ENCODE results near the gene C1orf21.

C1orf21 gene

DNA sequence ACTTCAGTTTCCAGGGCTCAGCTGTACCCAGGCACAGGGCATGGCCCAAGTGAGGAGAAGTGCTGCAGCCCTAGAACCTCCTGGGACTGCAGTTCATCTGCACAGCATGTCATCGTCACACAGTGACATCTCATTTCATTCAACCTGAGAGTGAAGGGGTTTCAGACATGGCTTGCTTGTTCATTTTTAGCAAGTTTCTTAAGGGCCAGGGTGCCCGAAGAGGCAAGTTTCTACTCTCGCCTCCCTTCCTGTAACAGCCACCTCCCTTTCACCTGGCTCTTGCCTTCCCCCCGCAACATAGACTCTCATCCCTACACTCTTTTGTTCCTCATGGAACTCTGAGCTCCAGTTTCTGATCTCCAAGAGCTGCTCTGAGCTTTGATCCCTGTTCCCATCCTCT, 108.1 kb downstream of the C1orf21 start:
- no peaks in the 10 kb centered on the region for H3K9me2 ChIP-seq (ENCODE audit: low read depth, low read length)
- H4K20me1 ChIP-seq (ENCODE audit: insufficient read depth, low read length), result no peaks in the 10 kb centered on the region
- no peaks in the 10 kb centered on the region for H3F3A ChIP-seq (ENCODE audit: insufficient read depth, low read length)
- H3K9me3 ChIP-seq (ENCODE audit: low read length), result no peaks in the 10 kb centered on the region
- no peaks in the 10 kb centered on the region for H3K4me1 ChIP-seq (ENCODE audit: insufficient read depth, low read length, severe bottlenecking)
- H3K36me3 ChIP-seq (ENCODE audit: insufficient read depth, low read length), result no peaks in the 10 kb centered on the region
- H3K27ac ChIP-seq (ENCODE audit: low read depth, low read length, poor library complexity, severe bottlenecking), result no peak overlapping the region
- H3K4me3 ChIP-seq (ENCODE audit: low read depth, low read length, poor library complexity, severe bottlenecking), result no peak overlapping the region
- H3K27me3 ChIP-seq (ENCODE audit: insufficient read depth, low read length), result no peaks in the 10 kb centered on the region
- no peak overlapping the region for H3K4me2 ChIP-seq (ENCODE audit: low read length)
- no peak overlapping the region for H2AFZ ChIP-seq (ENCODE audit: low read length)
- TF ChIP-seq EZH2 (IDR thresholded peaks at IDR 0.05; ENCODE audit: borderline replicate concordance, low read length), result no peak
- H3K9ac ChIP-seq (ENCODE audit: low read length), result no peak overlapping the region
- H3K79me2 ChIP-seq (ENCODE audit: insufficient read depth, low read length), result no peaks in the 10 kb centered on the region

DNA sequence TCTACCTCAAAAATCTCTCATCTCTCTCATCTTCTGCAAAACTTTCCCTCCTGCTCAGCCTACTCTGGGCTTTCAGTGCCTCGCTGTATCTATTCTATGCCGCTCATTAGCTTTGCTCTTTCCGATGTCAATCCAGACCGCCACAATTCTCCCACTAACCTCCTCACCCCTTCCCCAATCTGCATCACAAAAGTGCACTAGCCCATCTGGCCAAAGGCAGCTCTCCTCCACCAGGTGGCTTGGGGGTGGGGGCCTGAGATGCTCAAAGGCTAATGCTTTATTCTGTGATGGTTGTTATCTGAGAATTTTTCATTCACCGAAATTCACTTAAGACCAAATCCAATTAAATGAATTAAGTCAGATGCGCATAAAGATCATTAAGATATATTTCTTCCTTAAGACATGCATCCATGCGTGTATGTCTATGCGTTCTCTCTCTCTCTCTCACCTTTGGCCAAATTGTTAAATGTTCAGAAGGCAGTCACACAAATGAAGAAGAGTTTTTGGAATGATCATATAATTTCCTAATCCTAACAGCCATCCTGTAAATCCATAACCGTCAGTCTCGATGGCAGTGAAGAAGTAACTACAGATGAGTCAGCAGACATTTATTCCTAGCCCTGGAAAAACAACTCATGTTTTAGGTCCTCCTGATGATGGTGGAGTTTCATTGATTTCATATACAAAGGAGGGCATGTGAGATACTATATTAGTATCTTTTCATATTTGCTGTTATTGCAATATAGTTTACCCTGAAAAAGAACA, 111.3 kb downstream of the C1orf21 start:
- Histone ChIP-seq H3K9ac (ENCODE audit: low read length) (no peak overlapping the region), H3K27me3 (ENCODE audit: insufficient read depth, low read length) (no peaks in the 10 kb centered on the region), H3K79me2 (ENCODE audit: insufficient read depth, low read length) (no peaks in the 10 kb centered on the region), H3K36me3 (ENCODE audit: insufficient read depth, low read length) (no peaks in the 10 kb centered on the region), H3K9me3 (ENCODE audit: low read length) (no peaks in the 10 kb centered on the region), H3K27ac (ENCODE audit: low read depth, low read length, poor library complexity, severe bottlenecking) (no peak overlapping the region), H3K4me3 (ENCODE audit: low read depth, low read length, poor library complexity, severe bottlenecking) (no peak overlapping the region), H3K4me2 (ENCODE audit: low read length) (no peak overlapping the region), H2AFZ (ENCODE audit: low read length) (no peak overlapping the region), H3K9me2 (ENCODE audit: low read depth, low read length) (no peaks in the 10 kb centered on the region), H3K4me1 (ENCODE audit: insufficient read depth, low read length, severe bottlenecking) (no peaks in the 10 kb centered on the region), H3F3A (ENCODE audit: insufficient read depth, low read length) (no peaks in the 10 kb centered on the region), H4K20me1 (ENCODE audit: insufficient read depth, low read length) (no peaks in the 10 kb centered on the region)
- TF ChIP-seq, protein P1, sequence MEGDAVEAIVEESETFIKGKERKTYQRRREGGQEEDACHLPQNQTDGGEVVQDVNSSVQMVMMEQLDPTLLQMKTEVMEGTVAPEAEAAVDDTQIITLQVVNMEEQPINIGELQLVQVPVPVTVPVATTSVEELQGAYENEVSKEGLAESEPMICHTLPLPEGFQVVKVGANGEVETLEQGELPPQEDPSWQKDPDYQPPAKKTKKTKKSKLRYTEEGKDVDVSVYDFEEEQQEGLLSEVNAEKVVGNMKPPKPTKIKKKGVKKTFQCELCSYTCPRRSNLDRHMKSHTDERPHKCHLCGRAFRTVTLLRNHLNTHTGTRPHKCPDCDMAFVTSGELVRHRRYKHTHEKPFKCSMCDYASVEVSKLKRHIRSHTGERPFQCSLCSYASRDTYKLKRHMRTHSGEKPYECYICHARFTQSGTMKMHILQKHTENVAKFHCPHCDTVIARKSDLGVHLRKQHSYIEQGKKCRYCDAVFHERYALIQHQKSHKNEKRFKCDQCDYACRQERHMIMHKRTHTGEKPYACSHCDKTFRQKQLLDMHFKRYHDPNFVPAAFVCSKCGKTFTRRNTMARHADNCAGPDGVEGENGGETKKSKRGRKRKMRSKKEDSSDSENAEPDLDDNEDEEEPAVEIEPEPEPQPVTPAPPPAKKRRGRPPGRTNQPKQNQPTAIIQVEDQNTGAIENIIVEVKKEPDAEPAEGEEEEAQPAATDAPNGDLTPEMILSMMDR (IDR thresholded peaks at IDR 0.05; ENCODE audit: low read length), result no peak
- TF ChIP-seq EZH2 (IDR thresholded peaks at IDR 0.05; ENCODE audit: borderline replicate concordance, low read length), result no peak

DNA sequence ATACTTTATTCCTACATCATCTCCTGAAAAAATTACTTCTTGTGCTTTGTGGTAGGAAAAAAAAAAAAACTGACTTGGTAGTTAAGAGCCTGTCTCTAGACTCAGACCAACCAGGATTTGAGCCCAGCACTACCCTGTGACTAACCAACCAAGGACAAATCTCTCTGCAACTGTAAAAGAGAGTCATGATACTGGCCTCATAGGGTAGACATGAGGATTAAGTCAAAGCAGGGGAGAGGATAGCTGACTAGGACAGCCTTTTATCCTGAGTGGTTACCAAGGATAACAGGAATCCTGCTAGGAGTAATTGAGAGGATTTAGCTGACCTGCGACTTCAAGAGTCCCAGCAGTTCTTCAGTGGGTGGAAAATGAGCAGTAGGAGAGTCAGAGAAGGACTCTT, 112.8 kb downstream of the C1orf21 start:
- no peaks in the 10 kb centered on the region for H3K27me3 ChIP-seq (ENCODE audit: insufficient read depth, low read length)
- H3F3A ChIP-seq (ENCODE audit: insufficient read depth, low read length), result no peaks in the 10 kb centered on the region
- no peaks in the 10 kb centered on the region for H4K20me1 ChIP-seq (ENCODE audit: insufficient read depth, low read length)
- no peaks in the 10 kb centered on the region for H3K4me1 ChIP-seq (ENCODE audit: insufficient read depth, low read length, severe bottlenecking)
- no peaks in the 10 kb centered on the region for H3K9me3 ChIP-seq (ENCODE audit: low read length)
- H3K4me3 ChIP-seq (ENCODE audit: low read depth, low read length, poor library complexity, severe bottlenecking), result no peak overlapping the region
- H3K4me2 ChIP-seq (ENCODE audit: low read length), result no peak overlapping the region
- no peak for TF ChIP-seq EZH2 (IDR thresholded peaks at IDR 0.05; ENCODE audit: borderline replicate concordance, low read length)
- TF ChIP-seq, protein P1 (IDR thresholded peaks at IDR 0.05; ENCODE audit: low read length), result no peak
- no peak overlapping the region for H3K9ac ChIP-seq (ENCODE audit: low read length)
- H3K36me3 ChIP-seq (ENCODE audit: insufficient read depth, low read length), result no peaks in the 10 kb centered on the region
- no peaks in the 10 kb centered on the region for H3K9me2 ChIP-seq (ENCODE audit: low read depth, low read length)
- no peaks in the 10 kb centered on the region for H3K79me2 ChIP-seq (ENCODE audit: insufficient read depth, low read length)
- no peak overlapping the region for H3K27ac ChIP-seq (ENCODE audit: low read depth, low read length, poor library complexity, severe bottlenecking)
- no peak overlapping the region for H2AFZ ChIP-seq (ENCODE audit: low read length)

DNA sequence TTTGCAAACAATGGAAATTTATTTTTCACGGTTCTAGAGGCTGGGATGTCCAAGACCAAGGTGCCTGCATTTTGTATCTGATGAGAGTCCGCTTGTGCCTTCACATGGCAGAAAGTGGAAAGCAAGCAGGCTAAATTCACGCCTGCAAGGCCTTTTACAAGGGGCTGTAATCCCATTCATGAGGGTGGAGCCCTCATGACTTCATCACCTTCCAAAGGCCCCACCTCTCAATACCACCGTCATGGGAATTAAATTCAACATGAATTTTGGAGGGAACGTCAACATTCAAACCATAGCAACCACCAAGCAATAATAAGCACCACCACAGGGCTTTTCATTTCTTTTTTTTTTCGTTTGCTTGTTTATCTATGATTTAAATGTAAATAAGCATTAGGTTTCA, 115.3 kb downstream of the C1orf21 start:
- H3K27ac ChIP-seq (ENCODE audit: low read depth, low read length, poor library complexity, severe bottlenecking), result no peak overlapping the region
- H3K9me3 ChIP-seq (ENCODE audit: low read length), result no peaks in the 10 kb centered on the region
- H3K36me3 ChIP-seq (ENCODE audit: insufficient read depth, low read length), result no peaks in the 10 kb centered on the region
- H3K79me2 ChIP-seq (ENCODE audit: insufficient read depth, low read length), result no peaks in the 10 kb centered on the region
- no peak overlapping the region for H3K4me3 ChIP-seq (ENCODE audit: low read depth, low read length, poor library complexity, severe bottlenecking)
- H4K20me1 ChIP-seq (ENCODE audit: insufficient read depth, low read length), result no peaks in the 10 kb centered on the region
- H3K9me2 ChIP-seq (ENCODE audit: low read depth, low read length), result no peaks in the 10 kb centered on the region
- H3K9ac ChIP-seq (ENCODE audit: low read length), result no peak overlapping the region
- H3F3A ChIP-seq (ENCODE audit: insufficient read depth, low read length), result no peaks in the 10 kb centered on the region
- TF ChIP-seq, protein P1 (IDR thresholded peaks at IDR 0.05; ENCODE audit: low read length), result no peak
- TF ChIP-seq EZH2 (IDR thresholded peaks at IDR 0.05; ENCODE audit: borderline replicate concordance, low read length), result no peak
- H2AFZ ChIP-seq (ENCODE audit: low read length), result no peak overlapping the region
- H3K4me1 ChIP-seq (ENCODE audit: insufficient read depth, low read length, severe bottlenecking), result no peaks in the 10 kb centered on the region
- no peaks in the 10 kb centered on the region for H3K27me3 ChIP-seq (ENCODE audit: insufficient read depth, low read length)
- H3K4me2 ChIP-seq (ENCODE audit: low read length), result no peak overlapping the region
